Gastrocnemius medialis (tissue), 4 donors: Measurements from ENCODE around the gene E2F3. TPM values are rescaled to one million over a fixed set of nuclear protein-coding genes. Genes with fewer than 3 reads are reported as not detected.

Experiments used
- ATAC-seq, 2 donors: fragments of 150-250 bp; one replicate each; pipeline ENCODE4 v1.9.1; 2016
- DNase-seq, 2 donors: peaks; one replicate each; pipeline ENCODE4 v3.0.0-alpha.2; 2019
- H3K27ac ChIP-seq, 4 donors: fragments of 200-600 bp; sonication (generic); 1 replicate in 1 of 4; 2 replicates in 3 of 4; pipeline ENCODE4 v1.5.1; 2016 to 2018; ENCODE audit warnings: mild to moderate bottlenecking in 2 of 4, moderate library complexity in 1 of 4
- H3K27me3 ChIP-seq, 3 donors: fragments of 200-600 bp; sonication (generic) in 2 of 3; 1 replicate in 1 of 3; 2 replicates in 2 of 3; pipeline versions ENCODE4 v1.5.1 to v1.6.0; 2016 to 2019; ENCODE audit warnings: mild to moderate bottlenecking in 1 of 3, moderate library complexity in 1 of 3
- H3K36me3 ChIP-seq, 2 donors: fragments of 200-600 bp; sonication (generic) in 1 of 2; one replicate each; pipeline ENCODE4 v1.5.1; 2017 to 2018
- H3K4me1 ChIP-seq, 2 donors: fragments of 200-600 bp; sonication (generic) in 1 of 2; one replicate each; pipeline ENCODE4 v1.5.1; 2016 to 2017; ENCODE audit warnings: mild to moderate bottlenecking in 2 of 2
- H3K4me3 ChIP-seq, 4 donors: fragments of 200-600 bp; sonication (generic) in 3 of 4; 1 replicate in 1 of 4; 2 replicates in 3 of 4; pipeline ENCODE4 v1.5.1; 2016 to 2019; ENCODE audit warnings: mild to moderate bottlenecking in 2 of 4
- H3K9me3 ChIP-seq, 3 donors: fragments of 200-600 bp; sonication (generic) in 2 of 3; 1 replicate in 1 of 3; 2 replicates in 2 of 3; pipeline ENCODE4 v1.5.1; 2016 to 2019
- POLR2A ChIP-seq, 2 donors: fragments of 450-650 bp; IDR thresholded peaks; one replicate each; pipeline ENCODE4 v1.6.1; 2017; ENCODE audit warnings: antibody characterized with exemption in 2 of 2, mild to moderate bottlenecking in 2 of 2, moderate library complexity in 2 of 2
- in situ Hi-C, 4 donors: fragments of 200-750 bp; cut with MboI; loops; one replicate each; pipeline versions ENCODE4 v1.15.0 to v1.8.0; 2017; ENCODE audit warnings: low sequenced_read_pairs in 4 of 4
- intact Hi-C: fragments of 100-400 bp; cut with DNase I; formaldehyde crosslinking; loops from one replicate; pipeline ENCODE4 v1.15.1; 2023; ENCODE audit warnings: low total_unique reads
- total RNA-seq, 4 donors: library from RNA; depleted of rRNA; stranded (reverse); fragments of >200 nt; gene quantifications; one replicate each; pipeline versions ENCODE4 v1.1.0 to v1.2.3, GENCODE V29; 2016
- TF ChIP-seq, protein P1 (sequence below), 5 experiments: fragments of 450-650 bp in 3 of 5; fragments of 200-600 bp in 2 of 5; sonication (generic) in 2 of 5; IDR thresholded peaks in 4 of 5; conservative IDR thresholded peaks in 1 of 5; 1 replicate in 4 of 5; 2 replicates in 1 of 5; pipeline ENCODE4 v1.5.1; 2016 to 2019; ENCODE audit warnings: antibody characterized with exemption in 5 of 5, mild to moderate bottlenecking in 3 of 5, moderate library complexity in 3 of 5

Gene E2F3
- total RNA-seq, 4 donors from 2014 or later: 5.4 to 13.6 (median 10.7) TPM

DNA sequence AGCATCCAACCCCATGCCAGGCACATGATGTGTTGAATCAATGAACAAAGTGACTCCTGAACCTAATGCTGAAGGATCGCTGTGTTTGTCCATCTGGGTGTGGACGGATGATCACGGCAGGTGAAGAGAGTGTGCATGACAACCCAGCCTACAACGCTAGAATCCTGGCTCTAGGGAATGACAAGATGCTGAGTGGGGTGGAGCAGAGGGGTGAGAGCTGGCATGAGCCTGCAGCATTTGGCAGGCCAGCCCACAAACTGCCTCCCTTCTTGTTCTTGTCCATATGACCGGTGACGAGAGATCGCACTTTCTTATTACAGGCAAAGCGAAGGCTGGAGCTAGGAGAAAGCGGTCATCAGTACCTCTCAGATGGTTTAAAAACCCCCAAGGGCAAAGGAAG, 77.8 kb downstream of the E2F3 start:
- no peaks in the 10 kb centered on the region for H3K9me3 ChIP-seq
- in situ Hi-C loops (no loop called here), intact Hi-C loops (no loop called here)
- TF ChIP-seq POLR2A (IDR thresholded peaks at IDR 0.05): no peak
- TF ChIP-seq, protein P1, sequence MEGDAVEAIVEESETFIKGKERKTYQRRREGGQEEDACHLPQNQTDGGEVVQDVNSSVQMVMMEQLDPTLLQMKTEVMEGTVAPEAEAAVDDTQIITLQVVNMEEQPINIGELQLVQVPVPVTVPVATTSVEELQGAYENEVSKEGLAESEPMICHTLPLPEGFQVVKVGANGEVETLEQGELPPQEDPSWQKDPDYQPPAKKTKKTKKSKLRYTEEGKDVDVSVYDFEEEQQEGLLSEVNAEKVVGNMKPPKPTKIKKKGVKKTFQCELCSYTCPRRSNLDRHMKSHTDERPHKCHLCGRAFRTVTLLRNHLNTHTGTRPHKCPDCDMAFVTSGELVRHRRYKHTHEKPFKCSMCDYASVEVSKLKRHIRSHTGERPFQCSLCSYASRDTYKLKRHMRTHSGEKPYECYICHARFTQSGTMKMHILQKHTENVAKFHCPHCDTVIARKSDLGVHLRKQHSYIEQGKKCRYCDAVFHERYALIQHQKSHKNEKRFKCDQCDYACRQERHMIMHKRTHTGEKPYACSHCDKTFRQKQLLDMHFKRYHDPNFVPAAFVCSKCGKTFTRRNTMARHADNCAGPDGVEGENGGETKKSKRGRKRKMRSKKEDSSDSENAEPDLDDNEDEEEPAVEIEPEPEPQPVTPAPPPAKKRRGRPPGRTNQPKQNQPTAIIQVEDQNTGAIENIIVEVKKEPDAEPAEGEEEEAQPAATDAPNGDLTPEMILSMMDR (IDR thresholded peaks at IDR 0.05 in 4 of 5, conservative IDR thresholded peaks at IDR 0.05 in 1 of 5): no peak
- no peak overlapping the region for H3K4me3 ChIP-seq
- peaks cover 0 to 5% of the 10 kb centered on the region in 2 donors for H3K4me1 ChIP-seq
- DNase-seq (no peak), ATAC-seq (no peak)
- H3K27me3 ChIP-seq: no peaks in the 10 kb centered on the region
- H3K36me3 ChIP-seq: peaks cover 0 to 19% of the 10 kb centered on the region in 2 donors
- H3K27ac ChIP-seq: no peak overlapping the region

DNA sequence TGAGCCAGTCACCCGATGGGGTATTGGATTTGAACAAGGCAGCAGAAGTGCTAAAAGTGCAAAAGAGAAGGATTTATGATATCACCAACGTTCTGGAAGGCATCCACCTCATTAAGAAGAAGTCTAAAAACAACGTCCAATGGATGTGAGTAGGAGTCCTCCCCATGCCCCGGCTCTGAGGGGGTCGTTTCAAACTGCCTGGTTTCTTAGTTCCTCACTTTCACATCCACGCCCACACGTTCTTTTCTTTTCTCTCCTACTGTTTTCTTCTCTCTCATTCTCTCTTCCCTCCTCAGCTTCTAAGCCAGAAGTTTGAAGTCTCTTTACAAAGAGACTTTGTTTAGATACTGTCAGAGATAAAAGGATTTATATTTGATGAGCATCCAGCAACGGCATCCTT, 79.6 kb downstream of the E2F3 start:
- DNase-seq: no peak
- TF ChIP-seq POLR2A (IDR thresholded peaks at IDR 0.05): no peak
- TF ChIP-seq, protein P1 (IDR thresholded peaks at IDR 0.05 in 4 of 5, conservative IDR thresholded peaks at IDR 0.05 in 1 of 5): no peak
- in situ Hi-C loops (no loop called here), intact Hi-C loops (no loop called here)
- ATAC-seq: no peak
- Histone ChIP-seq H3K4me3 (no peak overlapping the region), H3K27me3 (no peaks in the 10 kb centered on the region), H3K9me3 (no peaks in the 10 kb centered on the region), H3K4me1 (peaks cover 0 to 5% of the 10 kb centered on the region in 2 donors), H3K36me3 (peaks cover 0 to 19% of the 10 kb centered on the region in 2 donors), H3K27ac (no peak overlapping the region)

DNA sequence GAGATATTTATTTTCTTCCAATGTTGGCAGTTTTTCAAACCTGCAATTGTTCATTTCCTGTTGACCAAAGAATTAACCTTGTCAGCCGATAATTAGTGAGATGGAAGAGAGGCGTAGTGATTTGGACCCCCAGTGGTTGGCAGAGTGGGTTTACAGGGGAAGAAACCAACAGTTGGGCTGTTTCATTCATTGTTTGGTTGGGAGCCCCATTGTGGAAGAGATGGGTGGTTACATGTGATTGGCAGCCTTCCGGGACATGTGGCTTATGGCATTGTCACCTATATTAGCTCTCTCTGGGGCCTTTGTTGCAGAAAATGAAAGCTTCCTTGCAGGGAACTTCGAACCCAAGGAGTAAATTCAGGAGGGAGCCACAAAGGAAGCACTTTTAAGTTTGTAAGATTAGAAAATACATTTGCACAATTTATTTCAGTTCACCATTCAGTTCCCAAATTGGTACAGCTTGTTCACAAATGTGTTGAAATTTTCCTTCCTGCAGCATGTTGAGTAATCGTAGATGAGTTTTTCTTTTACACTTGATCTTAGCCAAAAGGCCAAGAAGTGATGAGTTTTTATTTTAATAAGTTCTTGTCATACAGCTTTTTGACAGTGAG, 82.3 kb downstream of the E2F3 start:
- no peaks in the 10 kb centered on the region for H3K9me3 ChIP-seq
- H3K27ac ChIP-seq: peak overlapping the region in 3 of 4 donors; percentile 27 to 55 (median 38)
- H3K4me1 ChIP-seq: peaks cover 0 to 5% of the 10 kb centered on the region in 2 donors
- no peak for TF ChIP-seq POLR2A (IDR thresholded peaks at IDR 0.05)
- TF ChIP-seq, protein P1 (IDR thresholded peaks at IDR 0.05 in 4 of 5, conservative IDR thresholded peaks at IDR 0.05 in 1 of 5): no peak
- intact Hi-C loops: no loop called here
- ATAC-seq (peak in 1 of 2 donors; percentile 62), DNase-seq (no peak)
- no peak overlapping the region for H3K4me3 ChIP-seq
- H3K36me3 ChIP-seq: peaks cover 0 to 32% of the 10 kb centered on the region in 2 donors
- no peaks in the 10 kb centered on the region for H3K27me3 ChIP-seq
- in situ Hi-C loops: no loop called here

DNA sequence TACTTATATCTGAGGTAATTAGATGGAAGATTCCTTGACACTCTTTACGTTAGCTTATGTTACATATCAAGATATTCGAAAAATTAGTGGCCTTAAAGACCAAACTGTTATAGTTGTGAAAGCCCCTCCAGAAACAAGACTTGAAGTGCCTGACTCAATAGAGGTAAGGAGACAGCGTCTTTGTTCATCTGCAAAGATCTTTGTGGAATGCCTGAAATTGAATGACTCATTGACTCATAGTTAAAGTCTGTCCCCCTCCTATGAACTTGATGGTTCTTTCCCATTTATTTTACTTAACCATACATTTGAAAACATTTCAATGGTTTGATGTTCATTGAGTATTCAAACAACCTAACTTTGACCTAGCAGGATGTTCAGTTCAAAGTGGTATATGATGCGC, 85.0 kb downstream of the E2F3 start:
- Histone ChIP-seq H3K4me3 (no peak overlapping the region), H3K36me3 (peaks cover 0 to 49% of the 10 kb centered on the region in 2 donors), H3K9me3 (no peaks in the 10 kb centered on the region), H3K27ac (no peak overlapping the region), H3K27me3 (no peaks in the 10 kb centered on the region), H3K4me1 (peaks cover 0 to 5% of the 10 kb centered on the region in 2 donors)
- intact Hi-C loops (no loop called here), in situ Hi-C loops (no loop called here)
- ATAC-seq (no peak), DNase-seq (no peak)
- no peak for TF ChIP-seq POLR2A (IDR thresholded peaks at IDR 0.05)
- TF ChIP-seq, protein P1 (IDR thresholded peaks at IDR 0.05 in 4 of 5, conservative IDR thresholded peaks at IDR 0.05 in 1 of 5): no peak
